22Rv1 (cell line): Measurements from ENCODE around the gene LRP2BP.

Source experiments
- CTCF ChIP-seq: fragments of 450-650 bp; IDR thresholded peaks from 2 replicates; pipeline ENCODE4 v1.5.1; 2017; ENCODE audit warnings: mild to moderate bottlenecking
- ZFX ChIP-seq: fragments of 450-650 bp; IDR thresholded peaks from 2 replicates; pipeline ENCODE4 v1.6.1; 2017; ENCODE audit warnings: antibody characterized with exemption, borderline replicate concordance

GRCh38 chr4:185370268-185370949 lies 25.3 kb downstream of the LRP2BP start:
- TF ChIP-seq CTCF, result no peak
- no peak for TF ChIP-seq ZFX
